Astrocyte (in vitro differentiated cells and primary cell): ENCODE data around the gene CMTM4.

ENCODE experiments used
- CTCF ChIP-seq: IDR thresholded peaks from 2 replicates; pipeline ENCODE4 v1.5.1; 2011; ENCODE audit warnings: low read depth, mild to moderate bottlenecking, inconsistent platforms, low read length, moderate library complexity; ENCODE audit not compliant: insufficient read depth
- EZH2 ChIP-seq: IDR thresholded peaks from 2 replicates; pipeline ENCODE4 v1.6.1; 2012; ENCODE audit warnings: mild to moderate bottlenecking, low read length, inconsistent platforms; ENCODE audit not compliant: insufficient read depth

DNA sequence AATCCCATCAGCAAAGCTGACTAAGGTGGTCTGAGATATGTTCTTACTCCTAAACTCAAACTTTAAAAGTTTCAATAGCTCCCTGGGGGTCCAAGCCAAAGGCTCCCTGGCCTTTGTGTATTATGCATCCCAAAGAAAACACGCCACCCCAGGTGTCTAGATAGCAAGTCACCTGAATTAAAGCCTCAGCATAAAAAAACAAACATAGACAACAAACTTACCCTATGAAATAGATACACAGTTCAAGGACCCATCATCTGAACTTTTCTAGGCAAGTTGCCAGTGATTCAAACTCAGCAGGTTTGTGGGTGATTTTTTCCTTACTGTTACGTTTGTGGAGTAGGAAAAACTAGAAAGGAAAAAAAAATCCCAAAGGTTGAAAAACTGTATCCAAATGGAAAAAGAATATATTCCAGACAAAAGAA lies 79.5 kb downstream of the CMTM4 start:
- TF ChIP-seq EZH2 (no peak), CTCF (no peak)
